ENCODE measurements around the gene OR1K1.

DNA sequence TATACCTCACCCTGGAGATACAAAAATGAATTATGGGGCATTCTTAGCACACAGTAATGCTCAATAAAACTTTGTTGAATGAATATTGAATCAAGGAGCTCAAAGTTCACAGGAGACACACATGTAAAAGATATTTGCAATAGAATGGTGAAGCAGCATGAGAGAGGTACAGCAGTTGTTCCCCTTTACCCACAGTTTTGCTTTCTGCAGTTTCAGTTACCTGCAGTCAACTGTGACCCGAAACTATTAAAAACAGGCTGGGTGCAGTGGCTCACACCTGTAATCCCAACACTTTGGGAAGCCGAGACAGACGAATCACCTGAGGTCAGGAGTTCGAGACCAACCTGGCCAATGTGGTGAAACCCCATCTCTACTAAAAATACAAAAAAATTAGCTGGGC, 13.6 kb upstream of the OR1K1 start:
- no peak for TF ChIP-seq EZH2 (IDR thresholded peaks at IDR 0.05; ENCODE audit: borderline replicate concordance, control insufficient read depth, low read depth, low read length)
- TF ChIP-seq NRF1 (conservative IDR thresholded peaks at IDR 0.05; ENCODE audit: low read depth, low read length), result no peak
- TF ChIP-seq KDM1A (IDR thresholded peaks at IDR 0.05; ENCODE audit: borderline replicate concordance), result no peak
- TF ChIP-seq, protein P1, sequence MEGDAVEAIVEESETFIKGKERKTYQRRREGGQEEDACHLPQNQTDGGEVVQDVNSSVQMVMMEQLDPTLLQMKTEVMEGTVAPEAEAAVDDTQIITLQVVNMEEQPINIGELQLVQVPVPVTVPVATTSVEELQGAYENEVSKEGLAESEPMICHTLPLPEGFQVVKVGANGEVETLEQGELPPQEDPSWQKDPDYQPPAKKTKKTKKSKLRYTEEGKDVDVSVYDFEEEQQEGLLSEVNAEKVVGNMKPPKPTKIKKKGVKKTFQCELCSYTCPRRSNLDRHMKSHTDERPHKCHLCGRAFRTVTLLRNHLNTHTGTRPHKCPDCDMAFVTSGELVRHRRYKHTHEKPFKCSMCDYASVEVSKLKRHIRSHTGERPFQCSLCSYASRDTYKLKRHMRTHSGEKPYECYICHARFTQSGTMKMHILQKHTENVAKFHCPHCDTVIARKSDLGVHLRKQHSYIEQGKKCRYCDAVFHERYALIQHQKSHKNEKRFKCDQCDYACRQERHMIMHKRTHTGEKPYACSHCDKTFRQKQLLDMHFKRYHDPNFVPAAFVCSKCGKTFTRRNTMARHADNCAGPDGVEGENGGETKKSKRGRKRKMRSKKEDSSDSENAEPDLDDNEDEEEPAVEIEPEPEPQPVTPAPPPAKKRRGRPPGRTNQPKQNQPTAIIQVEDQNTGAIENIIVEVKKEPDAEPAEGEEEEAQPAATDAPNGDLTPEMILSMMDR (IDR thresholded peaks at IDR 0.05 in 2 of 3, conservative IDR thresholded peaks at IDR 0.05 in 1 of 3; ENCODE audit: control insufficient read depth in 2 of 3, extremely low read depth in 1 of 3, insufficient read depth in 1 of 3, low read depth in 3 of 3, low read length in 3 of 3), result no peak
- TF ChIP-seq MYC (IDR thresholded peaks at IDR 0.05; ENCODE audit: insufficient read depth, insufficient read length, insufficient replicate concordance, low read length, severe bottlenecking), result no peak
- TF ChIP-seq CHD2 (IDR thresholded peaks at IDR 0.05; ENCODE audit: borderline replicate concordance, low read depth, low read length), result no peak

All from GM12878 (cell line).